HepG2 (cell line): ENCODE measurements around the gene LZTR1. TPM values are rescaled to one million over a fixed set of nuclear protein-coding genes. Genes with fewer than 3 reads are reported as not detected.

ENCODE experiments used
- ATAC-seq: fragments of 200-7000 bp; cut with Tn5 transposase; 3 replicates; pipeline ENCODE4 v1.9.1; 2020; ENCODE audit warnings: mild to moderate bottlenecking, moderate library complexity
- BruUV-seq: library from RNA; stranded (reverse); fragments of 400-500 nt; replicated peaks from 2 replicates; lab custom pipeline; 2021; lab: Mats Ljungman, UMichigan
- CTCF ChIA-PET: fragments of 300-600 bp; formaldehyde crosslinking; extraction: SDS; loops from one replicate; lab custom pipeline; 2021; ENCODE audit warnings: low total read pairs, inconsistent platforms, low intra/inter-chr PET ratio; lab: Yijun Ruan, JAX
- POLR2A ChIA-PET: fragments of 350-600 bp; sonication (Branson Sonifier 250); formaldehyde crosslinking; loops from one replicate; lab custom pipeline; 2020; ENCODE audit warnings: antibody characterized with exemption, inconsistent platforms; lab: Yijun Ruan, JAX
- DNase-seq: peaks from one replicate; pipeline ENCODE4 v3.0.0-alpha.2; 2015; ENCODE audit warnings: low spot score
- FAIRE-seq: peaks from 3 replicates; lab custom pipeline; 2011; peaks lifted over from hg19 to GRCh38; lab: Jason Lieb, UNC
- H2AFZ ChIP-seq: one replicate; pipeline ENCODE4 v1.6.1; 2011; ENCODE audit warnings: low read length, inconsistent platforms
- H3K27ac ChIP-seq: fragments of 300-600 bp; 3 replicates; pipeline ENCODE4 v1.8.0; 2011; ENCODE audit warnings: mixed run types, mild to moderate bottlenecking, mixed read lengths, low read length, inconsistent platforms; ENCODE audit not compliant: insufficient read depth; ENCODE audit errors: extremely low read length
- H3K27me3 ChIP-seq, 2 experiments: fragments of 200-600 bp in 1 of 2; 2 replicates in 1 of 2; 3 replicates in 1 of 2; pipeline versions ENCODE4 v1.6.0 to v1.8.0; 2011; ENCODE audit warnings: low read length in 2 of 2, mild to moderate bottlenecking in 2 of 2, moderate library complexity in 2 of 2, inconsistent platforms in 1 of 2; ENCODE audit not compliant: insufficient read depth in 2 of 2, control insufficient read depth in 1 of 2
- H3K36me3 ChIP-seq, 2 experiments: fragments of 200-600 bp in 1 of 2; replicated peaks in 1 of 2; 2 replicates in 1 of 2; 3 replicates in 1 of 2; pipeline versions ENCODE4 v1.5.1 to v1.8.0; 2011; ENCODE audit warnings: low read length in 2 of 2, inconsistent platforms in 1 of 2; ENCODE audit not compliant: insufficient read depth in 2 of 2, control insufficient read depth in 1 of 2
- H3K4me1 ChIP-seq: 2 replicates; pipeline ENCODE4 v1.5.1; 2012; ENCODE audit warnings: low read length, inconsistent platforms; ENCODE audit not compliant: insufficient read depth
- H3K4me2 ChIP-seq: 2 replicates; pipeline ENCODE4 v1.6.0; 2011; ENCODE audit warnings: low read depth, low read length, inconsistent platforms
- H3K4me3 ChIP-seq, 3 experiments: fragments of 200-600 bp in 1 of 3; sonication (generic), shearing (Covaris generic) in 1 of 3; replicated peaks in 1 of 3; 2 replicates each; pipeline ENCODE4 v1.5.1; 2011 to 2016; ENCODE audit warnings: low read length in 3 of 3, inconsistent platforms in 2 of 3, low read depth in 2 of 3, mild to moderate bottlenecking in 2 of 3, control low read depth in 1 of 3, mixed read lengths in 1 of 3; ENCODE audit not compliant: insufficient read depth in 1 of 3
- H3K79me2 ChIP-seq: one replicate; pipeline ENCODE4 v1.6.1; 2011; ENCODE audit warnings: low read length, inconsistent platforms; ENCODE audit not compliant: insufficient read depth
- H3K9ac ChIP-seq: 2 replicates; pipeline ENCODE4 v1.6.0; 2011; ENCODE audit warnings: mild to moderate bottlenecking, low read depth, low read length, inconsistent platforms; ENCODE audit not compliant: insufficient read depth
- H3K9me3 ChIP-seq: 2 replicates; pipeline ENCODE4 v1.5.1; 2012; ENCODE audit warnings: mild to moderate bottlenecking, low read length
- H4K20me1 ChIP-seq: 2 replicates; pipeline ENCODE4 v1.6.0; 2011; ENCODE audit warnings: inconsistent platforms, mild to moderate bottlenecking, low read length, moderate library complexity; ENCODE audit not compliant: insufficient read depth
- AGO1 ChIP-seq: fragments of 200-400 bp; formaldehyde crosslinking; IDR thresholded peaks from 2 replicates; pipeline ENCODE4 v1.6.1; 2017; ENCODE audit warnings: mild to moderate bottlenecking, low read depth, low read length, moderate library complexity; ENCODE audit not compliant: poor library complexity, severe bottlenecking
- BORCS8-MEF2B ChIP-seq: sonication (generic); formaldehyde crosslinking; IDR thresholded peaks from 2 replicates; pipeline ENCODE4 v1.8.0; 2022; ENCODE audit warnings: mild to moderate bottlenecking, missing genetic modification reagents
- GATA4 ChIP-seq: sonication (generic); IDR thresholded peaks from 2 replicates; pipeline ENCODE4 v1.6.1; 2016; ENCODE audit warnings: antibody characterized with exemption, low read depth, borderline replicate concordance
- HNRNPH1 ChIP-seq: fragments of 200-400 bp; formaldehyde crosslinking; optimal IDR thresholded peaks from 2 replicates; pipeline ENCODE3; 2017; ENCODE audit warnings: mild to moderate bottlenecking, low read depth, low read length
- KLF6 ChIP-seq: IDR thresholded peaks from 2 replicates; pipeline ENCODE4 v1.8.0; 2016; ENCODE audit warnings: missing biosample characterization, missing genetic modification reagents
- MEIS1 ChIP-seq: sonication (generic); formaldehyde crosslinking; IDR thresholded peaks from 2 replicates; pipeline ENCODE4 v1.9.0; 2021; ENCODE audit warnings: mild to moderate bottlenecking, missing genetic modification reagents, moderate library complexity, borderline replicate concordance
- NR2C2 ChIP-seq: sonication (generic); formaldehyde crosslinking; IDR thresholded peaks from 2 replicates; pipeline ENCODE4 v1.4.0; 2020; ENCODE audit warnings: missing genetic modification reagents, mild to moderate bottlenecking, moderate library complexity, borderline replicate concordance
- RFX1 ChIP-seq: fragments of 450-650 bp; IDR thresholded peaks from 2 replicates; pipeline ENCODE4 v1.6.1; 2017
- RXRB ChIP-seq: IDR thresholded peaks from 2 replicates; pipeline ENCODE4 v1.6.1; 2016; ENCODE audit warnings: borderline replicate concordance, missing genetic modification reagents, missing compliant biosample characterization
- TBX3 ChIP-seq: fragments of 450-650 bp; IDR thresholded peaks from 2 replicates; pipeline ENCODE4 v1.6.1; 2017; ENCODE audit warnings: antibody characterized with exemption, mild to moderate bottlenecking, inconsistent platforms, borderline replicate concordance
- ZNF468 ChIP-seq: sonication (generic); formaldehyde crosslinking; IDR thresholded peaks from 2 replicates; pipeline ENCODE4 v1.8.0; 2022; ENCODE audit warnings: mild to moderate bottlenecking, moderate library complexity, missing genetic modification reagents
- ZNF567 ChIP-seq: sonication (generic); formaldehyde crosslinking; IDR thresholded peaks from 2 replicates; pipeline ENCODE4 v1.8.1; 2023; ENCODE audit warnings: mild to moderate bottlenecking, missing genetic modification reagents, borderline replicate concordance
- ZNF850 ChIP-seq: sonication (generic); formaldehyde crosslinking; conservative IDR thresholded peaks from 2 replicates; pipeline ENCODE4 v1.9.0; 2021; ENCODE audit warnings: mild to moderate bottlenecking, missing genetic modification reagents
- WGBS: methylation state at CpG from one replicate; pipeline ENCODE4 v1.1.6; 2017; ENCODE audit warnings: low lambda C conversion rate; 5-methylcytosine and 5-hydroxymethylcytosine counted together
- in situ Hi-C: cut with HindIII; loops from 2 replicates; pipeline ENCODE4 v1.10.0; 2017; ENCODE audit warnings: low pct_unique_long_range_greater_than_20kb; ENCODE audit not compliant: extremely low pct_ligation_motif_present
- intact Hi-C: fragments of 100-400 bp; cut with micrococcal nuclease; formaldehyde crosslinking; loops from one replicate; pipeline ENCODE4 v1.10.0; 2022; ENCODE audit not compliant: unreplicated experiment
- polyA plus RNA-seq, 8 experiments: library from polyadenylated mRNA; depleted of rRNA in 3 of 8; stranded (reverse) in 7 of 8; unstranded in 1 of 8; fragments of >200 nt; fragmentation: Illumina TruSeq in 4 of 8; extraction: Trizol in 4 of 8; gene quantifications; 2 replicates each; pipeline versions ENCODE4 v1.2.1 to v1.2.3, GENCODE V29; 2011 to 2016; ENCODE audit warnings: low read depth in 4 of 8, missing spikeins in 1 of 8, mixed read lengths in 1 of 8; ENCODE audit not compliant: insufficient read depth in 1 of 8
- total RNA-seq, 5 experiments: library from RNA; depleted of rRNA; stranded (reverse); fragments of >200 nt; fragmentation: Illumina TruSeq; extraction: Trizol; gene quantifications; 2 replicates each; pipeline ENCODE4 v1.2.3, GENCODE V29; 2016; ENCODE audit warnings: low read depth in 1 of 5
- TF ChIP-seq, protein P1 (sequence below): sonication (generic); formaldehyde crosslinking; IDR thresholded peaks from 2 replicates; pipeline ENCODE4 v1.8.1; 2022; ENCODE audit warnings: low read depth, mild to moderate bottlenecking, missing genetic modification reagents
- TF ChIP-seq, protein P2 (sequence below): sonication (generic); formaldehyde crosslinking; IDR thresholded peaks from 2 replicates; pipeline ENCODE4 v1.5.0; 2020; ENCODE audit warnings: missing genetic modification reagents, mild to moderate bottlenecking, borderline replicate concordance

Gene LZTR1
- total and polyA plus RNA-seq, 2 of the 13 experiments (the other 11 are each of a cell fraction or from before 2014, with no cell fraction given) = 21.8 to 22.4 TPM

- peaks cover 11 to 68% of the 10 kb centered on the region in 2 experiments; a peak in 4 of 5 replicates for H3K27me3 ChIP-seq
- H3K79me2 ChIP-seq = no peaks in the 10 kb centered on the region
- H3K9me3 ChIP-seq = no peaks in the 10 kb centered on the region
- 53% methylated on average over 9 of the region's 27 CpGs for WGBS
- in situ Hi-C loops (no loop called here), intact Hi-C loops (no loop called here)
- no TSS peak for BruUV-seq
- no peak overlapping the region for H3K4me2 ChIP-seq
- H3K9ac ChIP-seq = no peak overlapping the region
- H3K4me3 ChIP-seq = no peak overlapping the region
- ATAC-seq = no peak
- no peaks in the 10 kb centered on the region for H4K20me1 ChIP-seq
- no peak overlapping the region for H3K27ac ChIP-seq
- H3K36me3 ChIP-seq = no peaks in the 10 kb centered on the region
- no peak for FAIRE-seq
- DNase-seq = no peak
- H2AFZ ChIP-seq = no peak overlapping the region
- ChIA-PET POLR2A (no interaction called here), CTCF (no interaction called here)
- H3K4me1 ChIP-seq = peaks cover 9% of the 10 kb centered on the region
- TF ChIP-seq MEIS1 (CRISPR knock-in tag) = no peak
- TF ChIP-seq RFX1 = no peak
- TF ChIP-seq KLF6 = no peak
- TF ChIP-seq, protein P1, sequence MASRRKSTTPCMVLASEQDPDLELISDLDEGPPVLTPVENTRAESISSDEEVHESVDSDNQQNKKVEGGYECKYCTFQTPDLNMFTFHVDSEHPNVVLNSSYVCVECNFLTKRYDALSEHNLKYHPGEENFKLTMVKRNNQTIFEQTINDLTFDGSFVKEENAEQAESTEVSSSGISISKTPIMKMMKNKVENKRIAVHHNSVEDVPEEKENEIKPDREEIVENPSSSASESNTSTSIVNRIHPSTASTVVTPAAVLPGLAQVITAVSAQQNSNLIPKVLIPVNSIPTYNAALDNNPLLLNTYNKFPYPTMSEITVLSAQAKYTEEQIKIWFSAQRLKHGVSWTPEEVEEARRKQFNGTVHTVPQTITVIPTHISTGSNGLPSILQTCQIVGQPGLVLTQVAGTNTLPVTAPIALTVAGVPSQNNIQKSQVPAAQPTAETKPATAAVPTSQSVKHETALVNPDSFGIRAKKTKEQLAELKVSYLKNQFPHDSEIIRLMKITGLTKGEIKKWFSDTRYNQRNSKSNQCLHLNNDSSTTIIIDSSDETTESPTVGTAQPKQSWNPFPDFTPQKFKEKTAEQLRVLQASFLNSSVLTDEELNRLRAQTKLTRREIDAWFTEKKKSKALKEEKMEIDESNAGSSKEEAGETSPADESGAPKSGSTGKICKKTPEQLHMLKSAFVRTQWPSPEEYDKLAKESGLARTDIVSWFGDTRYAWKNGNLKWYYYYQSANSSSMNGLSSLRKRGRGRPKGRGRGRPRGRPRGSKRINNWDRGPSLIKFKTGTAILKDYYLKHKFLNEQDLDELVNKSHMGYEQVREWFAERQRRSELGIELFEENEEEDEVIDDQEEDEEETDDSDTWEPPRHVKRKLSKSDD (CRISPR knock-in tag) = no peak
- TF ChIP-seq, protein P2, sequence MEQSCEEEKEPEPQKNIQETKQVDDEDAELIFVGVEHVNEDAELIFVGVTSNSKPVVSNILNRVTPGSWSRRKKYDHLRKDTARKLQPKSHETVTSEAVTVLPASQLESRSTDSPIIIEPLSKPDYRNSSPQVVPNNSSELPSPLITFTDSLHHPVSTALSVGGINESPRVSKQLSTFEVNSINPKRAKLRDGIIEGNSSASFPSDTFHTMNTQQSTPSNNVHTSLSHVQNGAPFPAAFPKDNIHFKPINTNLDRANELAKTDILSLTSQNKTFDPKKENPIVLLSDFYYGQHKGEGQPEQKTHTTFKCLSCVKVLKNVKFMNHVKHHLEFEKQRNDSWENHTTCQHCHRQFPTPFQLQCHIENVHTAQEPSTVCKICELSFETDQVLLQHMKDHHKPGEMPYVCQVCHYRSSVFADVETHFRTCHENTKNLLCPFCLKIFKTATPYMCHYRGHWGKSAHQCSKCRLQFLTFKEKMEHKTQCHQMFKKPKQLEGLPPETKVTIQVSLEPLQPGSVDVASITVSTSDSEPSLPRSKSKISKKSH = no peak
- no peak for TF ChIP-seq ZNF567
- TF ChIP-seq NR2C2 (CRISPR knock-in tag) = no peak
- no peak for TF ChIP-seq RXRB (CRISPR knock-in tag)
- no peak for TF ChIP-seq ZNF468 (CRISPR knock-in tag)
- no peak for TF ChIP-seq HNRNPH1
- TF ChIP-seq AGO1 = no peak
- no peak for TF ChIP-seq ZNF850 (CRISPR knock-in tag)
- TF ChIP-seq BORCS8-MEF2B (CRISPR knock-in tag) = no peak
- no peak for TF ChIP-seq GATA4
- TF ChIP-seq TBX3 = no peak
- TF ChIP-seq, all 625 proteins: peak for 0
Observed at GRCh38 chr22:21025763-21026755, 44.0 kb downstream of the LZTR1 start.
